ENCODE results near the gene UBAP1.
"Not testable (repeated sequence)": the region's sequence is repeated elsewhere in the genome, so short reads cannot be mapped to it uniquely, and the experiment has no call there.

The UBAP1 gene

GRCh38 chr9:34271265-34272006, 92.6 kb downstream of the UBAP1 start:
- Histone ChIP-seq H3K4me1 (ENCODE audit: insufficient read depth, poor library complexity, severe bottlenecking) (no peaks in the 10 kb centered on the region), H3K27me3 (ENCODE audit: insufficient read depth, poor library complexity, severe bottlenecking) (no peaks in the 10 kb centered on the region), H3K36me3 (ENCODE audit: low read depth) (0 out of 2 replicates have a peak, but pooled peaks cover 4% of the 10 kb centered on the region), H3K27ac (ENCODE audit: poor library complexity, severe bottlenecking) (no peak overlapping the region), H3K9me3 (ENCODE audit: severe bottlenecking) (no peaks in the 10 kb centered on the region), H3K4me3 (ENCODE audit: severe bottlenecking) (no peak overlapping the region)
- no peak for TF ChIP-seq CTCF (IDR thresholded peaks at IDR 0.05; ENCODE audit: poor library complexity, severe bottlenecking)
- no peak for ATAC-seq (ENCODE audit: low read depth)
- DNase-seq (ENCODE audit: low spot score), result no peak

DNA sequence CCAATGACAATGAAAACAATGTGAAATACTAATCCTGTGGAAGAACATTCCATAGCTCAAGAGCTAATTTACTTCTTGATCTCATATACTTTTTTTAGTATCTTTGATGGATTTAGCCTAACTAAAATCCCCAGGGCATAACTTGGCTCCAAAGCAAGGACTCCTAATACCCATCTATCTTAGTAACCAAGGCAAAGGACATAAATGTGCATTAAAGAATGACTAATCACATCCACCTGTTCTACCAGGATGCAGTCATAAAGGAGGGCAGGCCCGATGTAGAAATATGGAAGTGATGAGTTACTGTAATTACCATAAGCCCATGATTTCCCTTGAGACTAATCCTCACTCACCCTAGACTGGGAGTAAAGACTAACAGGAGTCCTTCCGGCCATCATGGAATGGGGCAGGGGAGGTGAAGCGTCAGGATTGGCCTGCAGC, 93.3 kb downstream of the UBAP1 start:
- DNase-seq (ENCODE audit: low spot score) (no peak), ATAC-seq (ENCODE audit: low read depth) (peak; percentile 27; the same call in 1 of the 3 replicates)
- no peak overlapping the region for H3K4me3 ChIP-seq (ENCODE audit: severe bottlenecking)
- TF ChIP-seq CTCF (IDR thresholded peaks at IDR 0.05; ENCODE audit: poor library complexity, severe bottlenecking), result no peak
- H3K36me3 ChIP-seq (ENCODE audit: low read depth), result no peaks in the 10 kb centered on the region
- H3K9me3 ChIP-seq (ENCODE audit: severe bottlenecking), result no peaks in the 10 kb centered on the region
- H3K27ac ChIP-seq (ENCODE audit: poor library complexity, severe bottlenecking), result no peak overlapping the region
- no peaks in the 10 kb centered on the region for H3K27me3 ChIP-seq (ENCODE audit: insufficient read depth, poor library complexity, severe bottlenecking)
- H3K4me1 ChIP-seq (ENCODE audit: insufficient read depth, poor library complexity, severe bottlenecking), result no peaks in the 10 kb centered on the region

DNA sequence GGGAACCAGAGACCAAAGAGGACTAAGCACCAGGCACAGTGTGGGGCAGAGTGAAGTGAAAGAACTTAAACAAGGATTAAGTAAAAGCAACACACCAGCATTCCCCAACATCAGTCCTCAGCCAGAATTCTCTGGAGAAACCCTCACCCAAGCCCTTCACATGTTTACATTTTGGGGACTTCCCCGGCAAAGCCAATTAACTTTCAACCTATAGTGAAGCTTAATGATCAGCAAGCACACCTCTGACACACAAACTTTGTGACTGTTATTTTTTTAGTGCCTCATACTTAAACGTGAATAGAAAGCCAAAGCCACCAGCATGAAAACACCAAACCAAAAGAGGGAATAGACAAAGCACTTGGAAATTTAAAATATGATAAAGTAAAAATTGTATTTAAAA, 94.7 kb downstream of the UBAP1 start:
- not testable (repeated sequence) for H3K36me3 ChIP-seq (ENCODE audit: low read depth); H3K4me3 ChIP-seq (ENCODE audit: severe bottlenecking); H3K27me3 ChIP-seq (ENCODE audit: insufficient read depth, poor library complexity, severe bottlenecking); H3K4me1 ChIP-seq (ENCODE audit: insufficient read depth, poor library complexity, severe bottlenecking); H3K9me3 ChIP-seq (ENCODE audit: severe bottlenecking); H3K27ac ChIP-seq (ENCODE audit: poor library complexity, severe bottlenecking); DNase-seq (ENCODE audit: low spot score); ATAC-seq (ENCODE audit: low read depth)

DNA sequence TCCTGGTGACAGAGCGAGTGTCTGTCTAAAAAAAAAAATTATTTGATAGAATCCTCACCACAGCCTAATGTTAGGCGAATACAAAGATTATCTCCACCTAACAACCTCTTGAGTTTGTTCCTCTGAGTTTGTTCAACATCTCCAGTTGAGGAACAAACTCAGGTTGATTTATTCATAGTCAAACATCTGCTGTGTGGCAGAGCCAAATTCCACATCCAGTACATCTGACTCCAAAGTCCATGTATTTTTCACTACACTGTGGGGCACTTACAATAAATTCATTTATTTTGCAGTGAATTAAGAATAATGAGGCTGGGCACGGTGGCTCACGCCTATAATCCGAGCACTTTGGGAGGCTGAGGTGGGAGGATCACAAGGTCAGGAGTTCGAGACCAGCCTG, 97.0 kb downstream of the UBAP1 start:
- Histone ChIP-seq H3K36me3 (ENCODE audit: low read depth) (no peaks in the 10 kb centered on the region), H3K4me1 (ENCODE audit: insufficient read depth, poor library complexity, severe bottlenecking) (no peaks in the 10 kb centered on the region), H3K27ac (ENCODE audit: poor library complexity, severe bottlenecking) (no peak overlapping the region), H3K9me3 (ENCODE audit: severe bottlenecking) (no peaks in the 10 kb centered on the region), H3K27me3 (ENCODE audit: insufficient read depth, poor library complexity, severe bottlenecking) (no peaks in the 10 kb centered on the region), H3K4me3 (ENCODE audit: severe bottlenecking) (no peak overlapping the region)
- DNase-seq (ENCODE audit: low spot score) (no peak), ATAC-seq (ENCODE audit: low read depth) (no peak)
- TF ChIP-seq CTCF (IDR thresholded peaks at IDR 0.05; ENCODE audit: poor library complexity, severe bottlenecking), result no peak

GRCh38 chr9:34276772-34277171, 97.9 kb downstream of the UBAP1 start:
- H3K4me3 ChIP-seq (ENCODE audit: severe bottlenecking), result no peak overlapping the region
- no peak overlapping the region for H3K27ac ChIP-seq (ENCODE audit: poor library complexity, severe bottlenecking)
- DNase-seq (ENCODE audit: low spot score) (no peak), ATAC-seq (ENCODE audit: low read depth) (no peak)
- no peak for TF ChIP-seq CTCF (IDR thresholded peaks at IDR 0.05; ENCODE audit: poor library complexity, severe bottlenecking)
- H3K36me3 ChIP-seq (ENCODE audit: low read depth), result no peaks in the 10 kb centered on the region
- H3K27me3 ChIP-seq (ENCODE audit: insufficient read depth, poor library complexity, severe bottlenecking), result no peaks in the 10 kb centered on the region
- no peaks in the 10 kb centered on the region for H3K9me3 ChIP-seq (ENCODE audit: severe bottlenecking)
- no peaks in the 10 kb centered on the region for H3K4me1 ChIP-seq (ENCODE audit: insufficient read depth, poor library complexity, severe bottlenecking)

Data from RWPE2 (cell line).